Gastrocnemius medialis (tissue), 4 donors: ENCODE results near the gene WDR48. TPM values are rescaled to one million over a fixed set of nuclear protein-coding genes. Genes with fewer than 3 reads are reported as not detected.

Experiments used
- ATAC-seq, 2 donors: fragments of 150-250 bp; one replicate each; pipeline ENCODE4 v1.9.1; 2016
- DNase-seq, 2 donors: peaks; one replicate each; pipeline ENCODE4 v3.0.0-alpha.2; 2019
- H3K27ac ChIP-seq, 4 donors: fragments of 200-600 bp; sonication (generic); 1 replicate in 1 of 4; 2 replicates in 3 of 4; pipeline ENCODE4 v1.5.1; 2016 to 2018; ENCODE audit warnings: mild to moderate bottlenecking in 2 of 4, moderate library complexity in 1 of 4
- H3K27me3 ChIP-seq, 3 donors: fragments of 200-600 bp; sonication (generic) in 2 of 3; 1 replicate in 1 of 3; 2 replicates in 2 of 3; pipeline versions ENCODE4 v1.5.1 to v1.6.0; 2016 to 2019; ENCODE audit warnings: mild to moderate bottlenecking in 1 of 3, moderate library complexity in 1 of 3
- H3K36me3 ChIP-seq, 2 donors: fragments of 200-600 bp; sonication (generic) in 1 of 2; one replicate each; pipeline ENCODE4 v1.5.1; 2017 to 2018
- H3K4me1 ChIP-seq, 2 donors: fragments of 200-600 bp; sonication (generic) in 1 of 2; one replicate each; pipeline ENCODE4 v1.5.1; 2016 to 2017; ENCODE audit warnings: mild to moderate bottlenecking in 2 of 2
- H3K4me3 ChIP-seq, 4 donors: fragments of 200-600 bp; sonication (generic) in 3 of 4; 1 replicate in 1 of 4; 2 replicates in 3 of 4; pipeline ENCODE4 v1.5.1; 2016 to 2019; ENCODE audit warnings: mild to moderate bottlenecking in 2 of 4
- H3K9me3 ChIP-seq, 3 donors: fragments of 200-600 bp; sonication (generic) in 2 of 3; 1 replicate in 1 of 3; 2 replicates in 2 of 3; pipeline ENCODE4 v1.5.1; 2016 to 2019
- POLR2A ChIP-seq, 2 donors: fragments of 450-650 bp; IDR thresholded peaks; one replicate each; pipeline ENCODE4 v1.6.1; 2017; ENCODE audit warnings: antibody characterized with exemption in 2 of 2, mild to moderate bottlenecking in 2 of 2, moderate library complexity in 2 of 2
- in situ Hi-C, 4 donors: fragments of 200-750 bp; cut with MboI; loops; one replicate each; pipeline versions ENCODE4 v1.15.0 to v1.8.0; 2017; ENCODE audit warnings: low sequenced_read_pairs in 4 of 4
- intact Hi-C: fragments of 100-400 bp; cut with DNase I; formaldehyde crosslinking; loops from one replicate; pipeline ENCODE4 v1.15.1; 2023; ENCODE audit warnings: low total_unique reads
- total RNA-seq, 4 donors: library from RNA; depleted of rRNA; stranded (reverse); fragments of >200 nt; gene quantifications; one replicate each; pipeline versions ENCODE4 v1.1.0 to v1.2.3, GENCODE V29; 2016
- TF ChIP-seq, protein P1 (sequence below), 5 experiments: fragments of 450-650 bp in 3 of 5; fragments of 200-600 bp in 2 of 5; sonication (generic) in 2 of 5; IDR thresholded peaks in 4 of 5; conservative IDR thresholded peaks in 1 of 5; 1 replicate in 4 of 5; 2 replicates in 1 of 5; pipeline ENCODE4 v1.5.1; 2016 to 2019; ENCODE audit warnings: antibody characterized with exemption in 5 of 5, mild to moderate bottlenecking in 3 of 5, moderate library complexity in 3 of 5

WDR48 gene
- total RNA-seq, 4 donors from 2014 or later, result 14.8 to 26.5 (median 19.8) TPM

DNA sequence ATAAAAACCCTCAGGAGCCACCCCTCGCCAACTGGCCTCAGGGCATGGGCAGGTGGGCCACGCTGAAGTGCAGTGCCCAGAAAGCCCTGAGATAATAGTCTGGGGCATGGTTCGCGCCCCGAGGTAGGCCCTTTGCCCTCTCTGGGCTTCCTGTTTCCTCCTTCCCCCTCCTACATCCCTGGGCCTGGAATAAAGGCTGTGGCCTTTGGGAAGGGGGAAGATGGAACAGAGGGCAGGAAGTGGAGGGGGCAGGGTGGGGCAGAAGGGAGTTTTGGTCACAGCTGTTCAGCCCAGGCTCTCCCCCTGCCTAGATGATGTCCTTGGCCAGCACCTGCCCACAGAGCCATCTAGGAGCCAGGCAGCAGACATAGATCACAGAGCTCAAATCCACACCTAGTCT is 90.3 kb downstream of the WDR48 start:
- Histone ChIP-seq H3K36me3 (peaks cover 0 to 47% of the 10 kb centered on the region in 2 donors), H3K27me3 (no peaks in the 10 kb centered on the region), H3K4me3 (no peak overlapping the region), H3K4me1 (peaks cover 39 to 55% of the 10 kb centered on the region in 2 donors), H3K9me3 (no peaks in the 10 kb centered on the region), H3K27ac (peak overlapping the region; percentile 58 to 100 (median 89))
- in situ Hi-C loops, result no loop called here
- ATAC-seq, result peak in 1 of 2 donors; percentile 13
- TF ChIP-seq POLR2A (IDR thresholded peaks at IDR 0.05), result no peak
- TF ChIP-seq, protein P1, sequence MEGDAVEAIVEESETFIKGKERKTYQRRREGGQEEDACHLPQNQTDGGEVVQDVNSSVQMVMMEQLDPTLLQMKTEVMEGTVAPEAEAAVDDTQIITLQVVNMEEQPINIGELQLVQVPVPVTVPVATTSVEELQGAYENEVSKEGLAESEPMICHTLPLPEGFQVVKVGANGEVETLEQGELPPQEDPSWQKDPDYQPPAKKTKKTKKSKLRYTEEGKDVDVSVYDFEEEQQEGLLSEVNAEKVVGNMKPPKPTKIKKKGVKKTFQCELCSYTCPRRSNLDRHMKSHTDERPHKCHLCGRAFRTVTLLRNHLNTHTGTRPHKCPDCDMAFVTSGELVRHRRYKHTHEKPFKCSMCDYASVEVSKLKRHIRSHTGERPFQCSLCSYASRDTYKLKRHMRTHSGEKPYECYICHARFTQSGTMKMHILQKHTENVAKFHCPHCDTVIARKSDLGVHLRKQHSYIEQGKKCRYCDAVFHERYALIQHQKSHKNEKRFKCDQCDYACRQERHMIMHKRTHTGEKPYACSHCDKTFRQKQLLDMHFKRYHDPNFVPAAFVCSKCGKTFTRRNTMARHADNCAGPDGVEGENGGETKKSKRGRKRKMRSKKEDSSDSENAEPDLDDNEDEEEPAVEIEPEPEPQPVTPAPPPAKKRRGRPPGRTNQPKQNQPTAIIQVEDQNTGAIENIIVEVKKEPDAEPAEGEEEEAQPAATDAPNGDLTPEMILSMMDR (IDR thresholded peaks at IDR 0.05 in 4 of 5, conservative IDR thresholded peaks at IDR 0.05 in 1 of 5), result no peak
- DNase-seq, result peak in 1 of 2 donors; percentile 57
- intact Hi-C loops, result no loop called here

DNA sequence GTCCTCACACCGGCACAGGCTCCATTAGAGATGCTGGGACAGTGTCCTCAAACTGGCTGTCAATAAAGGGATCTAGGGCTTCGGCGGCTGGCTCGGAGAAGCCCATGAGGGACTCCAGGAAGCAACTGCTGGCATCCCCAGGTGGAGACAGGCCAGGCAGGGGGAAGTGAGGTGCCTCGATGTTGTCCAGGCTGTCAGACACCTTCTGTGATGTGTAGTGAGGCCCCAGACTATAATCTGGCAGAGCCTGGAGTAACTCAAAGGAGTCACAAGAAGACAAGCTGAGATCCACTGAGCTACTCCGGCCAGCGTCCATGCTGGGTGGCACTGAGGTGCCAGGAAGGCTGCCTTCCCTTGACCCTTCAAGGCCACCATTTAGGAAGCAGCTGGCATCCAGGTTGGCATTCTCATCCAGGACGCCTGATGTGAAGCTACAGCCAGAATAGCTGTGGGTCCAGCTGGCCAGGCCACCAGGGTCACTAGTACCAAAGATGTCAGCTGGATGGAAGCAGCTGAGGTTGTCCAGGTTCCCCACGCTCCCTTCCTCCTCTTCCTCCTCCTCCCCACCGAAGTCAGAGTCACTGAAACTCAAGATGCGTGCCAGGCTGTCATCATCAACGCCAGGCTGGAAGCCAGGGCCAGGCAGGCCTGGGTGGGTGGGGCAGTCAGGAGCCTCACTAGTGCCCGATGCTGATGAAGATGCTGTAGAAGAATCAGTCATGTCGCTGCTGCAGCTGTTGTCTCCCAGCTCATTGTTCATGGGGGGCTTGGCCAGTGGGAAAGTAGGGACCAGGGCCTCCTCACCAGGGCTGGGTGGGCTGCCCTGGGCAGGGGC is 91.5 kb downstream of the WDR48 start:
- Histone ChIP-seq H3K36me3 (peaks cover 0 to 47% of the 10 kb centered on the region in 2 donors), H3K27me3 (no peaks in the 10 kb centered on the region), H3K4me1 (peaks cover 51 to 67% of the 10 kb centered on the region in 2 donors), H3K4me3 (no peak overlapping the region), H3K9me3 (no peaks in the 10 kb centered on the region), H3K27ac (peak overlapping the region; percentile 58 to 100 (median 89))
- ATAC-seq (peak; percentile 45 to 53), DNase-seq (peak in 1 of 2 donors; percentile 80)
- in situ Hi-C loops (no loop called here), intact Hi-C loops (no loop called here)
- TF ChIP-seq, protein P1 (IDR thresholded peaks at IDR 0.05 in 4 of 5, conservative IDR thresholded peaks at IDR 0.05 in 1 of 5), result no peak
- TF ChIP-seq POLR2A (IDR thresholded peaks at IDR 0.05), result no peak

DNA sequence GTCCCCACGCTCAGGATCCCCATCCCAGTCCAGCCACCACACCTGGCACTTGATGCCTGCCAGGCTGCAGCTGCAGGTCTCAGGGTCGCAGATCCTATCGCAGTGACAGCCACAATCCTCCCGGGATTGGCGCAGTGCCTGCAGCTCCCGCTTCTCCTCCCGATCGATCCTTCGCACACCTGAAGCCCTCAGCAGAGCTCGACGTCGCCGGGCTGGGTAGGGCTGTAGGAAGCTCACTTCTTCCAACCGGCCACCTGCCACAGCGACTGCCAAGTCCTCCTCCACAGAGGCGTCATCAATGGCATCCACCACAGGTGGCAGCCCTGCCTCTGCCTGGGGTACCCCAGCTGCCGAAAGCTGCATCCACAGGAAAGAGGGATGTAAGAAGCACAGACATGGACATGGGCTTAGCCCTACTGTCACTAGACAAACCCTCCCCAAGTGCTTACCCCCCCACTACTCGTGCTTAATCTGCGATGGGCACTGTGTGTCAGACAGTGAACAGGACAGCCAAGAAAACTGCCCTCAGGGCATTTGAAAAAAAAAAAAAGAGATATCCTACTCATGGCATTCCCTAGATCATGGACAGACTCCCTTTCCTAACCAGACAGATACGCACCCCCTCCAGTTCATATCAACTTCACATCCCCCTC is 92.4 kb downstream of the WDR48 start:
- H3K9me3 ChIP-seq, result no peaks in the 10 kb centered on the region
- DNase-seq, result no peak
- H3K27me3 ChIP-seq, result no peaks in the 10 kb centered on the region
- no peak for TF ChIP-seq POLR2A (IDR thresholded peaks at IDR 0.05)
- H3K4me1 ChIP-seq, result peaks cover 61 to 76% of the 10 kb centered on the region in 2 donors
- in situ Hi-C loops (no loop called here), intact Hi-C loops (no loop called here)
- peaks cover 0 to 47% of the 10 kb centered on the region in 2 donors for H3K36me3 ChIP-seq
- no peak for ATAC-seq
- no peak overlapping the region for H3K4me3 ChIP-seq
- H3K27ac ChIP-seq, result peak overlapping the region; percentile 58 to 100 (median 89)

DNA sequence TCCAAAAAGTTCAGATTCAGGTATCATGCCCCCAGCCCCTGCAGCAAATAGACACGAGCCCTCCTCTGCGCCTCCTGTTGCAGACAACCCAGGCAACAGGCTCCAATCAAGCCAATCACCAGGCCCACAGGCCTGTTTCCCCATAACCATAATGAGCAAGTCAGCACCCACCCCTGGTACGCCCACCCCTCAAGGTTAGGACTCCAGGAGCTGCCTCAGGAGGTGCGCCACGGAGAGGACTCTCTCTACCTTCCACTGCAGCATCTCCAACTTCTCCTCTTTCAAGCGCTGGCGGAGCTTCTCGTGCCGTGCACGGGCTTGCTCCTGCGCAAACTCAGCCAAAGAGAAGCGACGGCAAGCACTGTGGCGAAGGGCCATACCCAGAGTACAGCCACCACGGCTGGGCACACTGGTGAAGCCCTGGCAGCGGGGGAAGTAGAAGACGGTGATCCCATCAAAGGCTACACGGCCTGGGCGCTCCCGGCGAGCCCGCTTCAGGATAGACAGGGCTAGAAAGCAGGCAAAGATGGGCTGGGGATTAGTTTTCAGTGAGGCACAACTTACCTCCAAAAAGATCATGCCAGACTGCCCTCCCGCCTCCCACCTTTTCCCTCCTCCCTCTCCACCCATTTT is 93.0 kb downstream of the WDR48 start:
- TF ChIP-seq, protein P1 (IDR thresholded peaks at IDR 0.05 in 4 of 5, conservative IDR thresholded peaks at IDR 0.05 in 1 of 5), result no peak
- Histone ChIP-seq H3K4me3 (no peak overlapping the region), H3K36me3 (peaks cover 0 to 47% of the 10 kb centered on the region in 2 donors), H3K4me1 (peaks cover 67 to 83% of the 10 kb centered on the region in 2 donors), H3K9me3 (no peaks in the 10 kb centered on the region), H3K27ac (peak overlapping the region in 3 of 4 donors; percentile 79 to 100 (median 99)), H3K27me3 (no peaks in the 10 kb centered on the region)
- in situ Hi-C loops (no loop called here), intact Hi-C loops (no loop called here)
- DNase-seq (no peak), ATAC-seq (no peak)

DNA sequence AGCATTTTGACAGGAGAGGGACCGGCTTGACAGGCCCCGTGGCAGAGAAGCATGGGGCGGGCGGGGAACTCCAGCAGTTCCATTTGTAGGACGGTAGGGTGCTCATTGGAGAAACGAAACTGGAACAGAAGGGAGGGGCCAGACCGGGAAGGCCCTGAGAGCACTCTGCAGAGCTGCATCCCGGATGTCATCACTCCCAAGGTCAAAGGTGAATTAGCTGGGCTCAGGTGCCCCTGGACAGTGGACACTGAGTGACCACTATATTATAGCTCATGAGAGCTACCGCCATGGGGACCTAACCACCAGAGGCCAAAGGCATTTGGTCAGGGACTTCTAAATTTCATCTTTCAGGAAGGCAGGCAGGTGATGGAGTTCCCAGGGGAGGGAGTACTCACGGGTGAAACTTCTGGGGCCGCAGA is 94.3 kb downstream of the WDR48 start:
- Histone ChIP-seq H3K36me3 (peaks cover 0 to 47% of the 10 kb centered on the region in 2 donors), H3K9me3 (no peaks in the 10 kb centered on the region), H3K27me3 (no peaks in the 10 kb centered on the region), H3K4me1 (peaks cover 77 to 84% of the 10 kb centered on the region in 2 donors), H3K27ac (peak overlapping the region; percentile 94 to 100 (median 98)), H3K4me3 (no peak overlapping the region)
- no peak for TF ChIP-seq POLR2A (IDR thresholded peaks at IDR 0.05)
- TF ChIP-seq, protein P1 (IDR thresholded peaks at IDR 0.05 in 4 of 5, conservative IDR thresholded peaks at IDR 0.05 in 1 of 5), result peak in 1 of 5 experiments; percentile 27
- DNase-seq (no peak), ATAC-seq (no peak)
- in situ Hi-C loops, result no loop called here
- intact Hi-C loops, result no loop called here
